PFSK-1 (cell line): ENCODE results near the gene CHST11.

Source experiments
- FOXP2 ChIP-seq: optimal IDR thresholded peaks from 2 replicates; pipeline ENCODE3; 2011; ENCODE audit warnings: borderline replicate concordance, control low read depth, inconsistent platforms; ENCODE audit not compliant: insufficient read depth; ENCODE audit errors: extremely low read length, extremely low read depth
- POLR2AphosphoS5 ChIP-seq: IDR thresholded peaks from 2 replicates; pipeline ENCODE4 v1.6.1; 2012; ENCODE audit warnings: low read depth, mild to moderate bottlenecking, control low read depth, low read length, moderate library complexity
- REST ChIP-seq, 2 experiments: IDR thresholded peaks; 2 replicates each; pipeline versions ENCODE4 v1.6.1 to v1.8.0; 2011 to 2012; ENCODE audit warnings: low read depth in 2 of 2, low read length in 2 of 2, control low read depth in 1 of 2, inconsistent platforms in 1 of 2, mild to moderate bottlenecking in 1 of 2, moderate library complexity in 1 of 2; ENCODE audit not compliant: insufficient read depth in 1 of 2
- SIN3A ChIP-seq: IDR thresholded peaks from 2 replicates; pipeline ENCODE4 v1.6.1; 2012; ENCODE audit warnings: mild to moderate bottlenecking, low read length, moderate library complexity, borderline replicate concordance; ENCODE audit not compliant: insufficient read depth
- TAF1 ChIP-seq: IDR thresholded peaks from 2 replicates; pipeline ENCODE4 v1.6.1; 2012; ENCODE audit warnings: low read length, control low read depth, borderline replicate concordance; ENCODE audit not compliant: insufficient read depth

Gene CHST11

DNA sequence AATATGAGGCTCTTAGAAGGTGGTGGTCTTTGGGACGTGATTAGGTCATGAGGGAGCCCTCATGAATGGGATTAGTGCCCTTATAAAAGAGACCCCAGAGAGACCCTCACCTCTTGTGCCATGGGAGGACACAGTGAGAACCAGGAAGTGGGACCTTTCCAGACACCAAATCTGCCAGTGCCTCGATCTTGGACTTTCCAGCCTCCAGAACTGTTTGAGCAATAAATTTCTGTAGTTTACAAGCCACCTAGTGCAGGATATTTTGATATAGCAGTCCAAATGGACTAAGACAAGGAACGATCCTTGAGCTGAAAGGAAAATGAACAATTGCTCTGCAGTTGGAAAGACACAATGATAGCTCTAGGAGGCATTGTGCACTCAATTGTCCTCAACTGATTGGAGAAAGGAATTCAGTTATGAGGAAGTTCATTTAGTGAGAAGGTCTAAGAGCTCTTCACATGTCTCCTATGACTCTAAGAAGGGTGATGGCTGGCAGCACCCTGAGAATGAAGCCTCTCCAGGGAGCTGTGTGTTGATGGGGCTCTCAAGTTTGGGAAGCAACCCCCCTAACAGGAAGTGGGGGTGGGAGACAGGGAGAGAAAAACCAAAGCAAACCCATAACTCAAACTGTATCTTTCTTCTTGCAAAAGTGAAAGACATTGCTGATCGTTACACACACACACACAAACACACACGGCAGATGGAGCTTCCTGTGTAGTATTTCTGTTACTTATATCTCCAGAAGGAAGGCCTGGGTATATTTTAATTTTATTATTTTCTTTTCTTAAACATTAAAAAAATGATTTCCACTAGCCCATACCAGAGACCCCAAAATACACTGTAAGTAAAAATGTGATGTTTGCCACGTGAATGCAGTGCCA lies 21.0 kb downstream of the CHST11 start:
- TF ChIP-seq SIN3A = no peak
- TF ChIP-seq POLR2AphosphoS5 = no peak
- TF ChIP-seq FOXP2 = no peak
- no peak for TF ChIP-seq REST (IDR thresholded peaks at IDR 0.05; ENCODE audit: insufficient read depth in 1 of 2, low read depth in 2 of 2, low read length in 2 of 2)
- TF ChIP-seq TAF1 = no peak

GRCh38 chr12:104478396-104479122 lies 21.8 kb downstream of the CHST11 start:
- TF ChIP-seq FOXP2 (no peak), TAF1 (no peak), SIN3A (no peak), REST (IDR thresholded peaks at IDR 0.05; ENCODE audit: insufficient read depth in 1 of 2, low read depth in 2 of 2, low read length in 2 of 2) (no peak), POLR2AphosphoS5 (no peak)

DNA sequence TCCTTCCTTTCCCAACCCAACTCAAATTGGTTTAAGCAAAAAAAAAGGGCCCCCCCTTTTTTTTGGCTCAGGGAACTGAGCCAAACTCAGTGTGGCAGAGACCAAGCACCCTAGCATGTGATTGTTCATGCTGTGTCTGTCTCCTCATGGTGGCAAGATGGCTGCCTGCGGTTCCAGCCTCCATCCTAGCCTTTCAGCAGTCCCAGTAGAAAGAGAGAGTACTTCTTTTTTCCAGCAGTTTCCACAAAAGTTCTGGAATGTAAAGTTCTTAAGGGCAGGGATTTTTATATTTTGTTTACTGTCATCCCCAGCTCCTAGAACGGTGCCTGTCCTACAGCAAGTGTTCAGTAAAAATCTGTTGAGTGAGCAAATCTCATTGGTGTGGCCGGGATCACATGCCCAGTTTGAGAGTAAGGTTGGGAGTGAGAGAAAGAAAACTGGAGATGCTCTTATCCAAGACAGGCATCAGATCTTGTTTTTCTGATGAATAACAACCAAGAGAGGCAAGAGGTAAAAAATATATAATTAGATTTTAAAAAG lies 22.4 kb downstream of the CHST11 start:
- no peak for TF ChIP-seq FOXP2
- TF ChIP-seq TAF1 = no peak
- no peak for TF ChIP-seq REST (IDR thresholded peaks at IDR 0.05; ENCODE audit: insufficient read depth in 1 of 2, low read depth in 2 of 2, low read length in 2 of 2)

DNA sequence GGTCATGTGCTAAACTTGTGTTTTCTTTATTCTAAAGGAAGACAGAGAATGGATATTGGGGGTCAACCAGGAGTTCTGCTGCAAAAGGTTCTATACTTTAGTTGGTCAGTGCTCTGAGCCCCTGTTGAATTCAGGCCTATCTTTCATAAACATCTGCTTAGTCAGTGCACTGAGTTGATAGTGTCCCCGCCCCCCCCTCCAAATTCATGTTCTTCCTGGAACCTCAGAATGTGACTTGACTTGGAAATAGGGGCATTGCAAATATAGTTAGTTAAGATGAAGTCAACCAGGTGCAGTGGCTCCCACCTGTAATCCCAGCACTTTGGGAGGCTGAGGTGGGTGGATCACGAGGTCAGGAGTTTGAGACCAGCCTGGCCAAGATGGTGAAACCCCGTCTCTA lies 23.3 kb downstream of the CHST11 start:
- TF ChIP-seq SIN3A (no peak), POLR2AphosphoS5 (no peak), REST (IDR thresholded peaks at IDR 0.05; ENCODE audit: insufficient read depth in 1 of 2, low read depth in 2 of 2, low read length in 2 of 2) (no peak), TAF1 (no peak), FOXP2 (no peak)
